Measurements from ENCODE around the gene KIF17. TPM values are rescaled to one million over a fixed set of nuclear protein-coding genes. Genes with fewer than 3 reads are reported as not detected.

The KIF17 gene
- total RNA-seq, 4 donors from 2014 or later, result 0.76 to 5.6 (median 2.1) TPM

DNA sequence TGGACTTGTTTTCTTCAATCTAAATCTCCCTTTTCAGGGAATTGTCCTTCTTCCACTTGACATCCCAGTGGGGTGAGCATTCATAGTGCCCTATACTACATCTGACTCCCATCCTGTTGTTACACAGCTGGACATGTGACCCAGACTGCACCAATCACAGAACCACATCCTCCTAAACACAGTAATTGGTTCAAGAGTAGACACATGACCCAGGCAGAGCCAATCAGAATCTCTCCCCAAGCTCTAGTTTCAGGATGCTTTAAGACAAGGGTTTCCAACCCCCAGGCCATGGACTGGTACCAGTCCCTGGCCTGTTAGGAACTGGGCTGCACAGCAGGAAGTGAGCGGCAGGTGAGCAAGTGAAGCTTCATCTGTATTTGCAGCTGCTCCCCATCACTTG lies 51.0 kb downstream of the KIF17 start:
- no peaks in the 10 kb centered on the region for H3K9me3 ChIP-seq
- no peak overlapping the region for H3K27ac ChIP-seq
- no peaks in the 10 kb centered on the region for H3K27me3 ChIP-seq
- peaks cover 6% of the 10 kb centered on the region for H3K4me1 ChIP-seq
- TF ChIP-seq POLR2A (IDR thresholded peaks at IDR 0.05) (no peak), EP300 (IDR thresholded peaks at IDR 0.05) (no peak)
- TF ChIP-seq, protein P1, sequence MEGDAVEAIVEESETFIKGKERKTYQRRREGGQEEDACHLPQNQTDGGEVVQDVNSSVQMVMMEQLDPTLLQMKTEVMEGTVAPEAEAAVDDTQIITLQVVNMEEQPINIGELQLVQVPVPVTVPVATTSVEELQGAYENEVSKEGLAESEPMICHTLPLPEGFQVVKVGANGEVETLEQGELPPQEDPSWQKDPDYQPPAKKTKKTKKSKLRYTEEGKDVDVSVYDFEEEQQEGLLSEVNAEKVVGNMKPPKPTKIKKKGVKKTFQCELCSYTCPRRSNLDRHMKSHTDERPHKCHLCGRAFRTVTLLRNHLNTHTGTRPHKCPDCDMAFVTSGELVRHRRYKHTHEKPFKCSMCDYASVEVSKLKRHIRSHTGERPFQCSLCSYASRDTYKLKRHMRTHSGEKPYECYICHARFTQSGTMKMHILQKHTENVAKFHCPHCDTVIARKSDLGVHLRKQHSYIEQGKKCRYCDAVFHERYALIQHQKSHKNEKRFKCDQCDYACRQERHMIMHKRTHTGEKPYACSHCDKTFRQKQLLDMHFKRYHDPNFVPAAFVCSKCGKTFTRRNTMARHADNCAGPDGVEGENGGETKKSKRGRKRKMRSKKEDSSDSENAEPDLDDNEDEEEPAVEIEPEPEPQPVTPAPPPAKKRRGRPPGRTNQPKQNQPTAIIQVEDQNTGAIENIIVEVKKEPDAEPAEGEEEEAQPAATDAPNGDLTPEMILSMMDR (IDR thresholded peaks at IDR 0.05), result no peak
- 100% methylated on average over 1 of the region's 1 CpG for WGBS
- no peak overlapping the region for H3K4me3 ChIP-seq
- no peak for DNase-seq (ENCODE audit: low spot score in 2 of 2)
- H3K36me3 ChIP-seq, result no peaks in the 10 kb centered on the region

- DNase-seq (ENCODE audit: low spot score in 2 of 2), result no peak
- Histone ChIP-seq H3K36me3 (no peaks in the 10 kb centered on the region), H3K4me1 (peaks cover 6% of the 10 kb centered on the region), H3K4me3 (no peak overlapping the region), H3K9me3 (no peaks in the 10 kb centered on the region), H3K27ac (peak overlapping the region; percentile 8), H3K27me3 (no peaks in the 10 kb centered on the region)
- TF ChIP-seq POLR2AphosphoS5 (IDR thresholded peaks at IDR 0.05), result no peak
- TF ChIP-seq POLR2A (IDR thresholded peaks at IDR 0.05), result no peak
- TF ChIP-seq, protein P1 (IDR thresholded peaks at IDR 0.05), result no peak
- TF ChIP-seq EP300 (IDR thresholded peaks at IDR 0.05), result no peak
- 84% methylated on average over 5 of the region's 16 CpGs for WGBS
Observed at GRCh38 chr1:20666146-20666545, 51.7 kb downstream of the KIF17 start.

DNA sequence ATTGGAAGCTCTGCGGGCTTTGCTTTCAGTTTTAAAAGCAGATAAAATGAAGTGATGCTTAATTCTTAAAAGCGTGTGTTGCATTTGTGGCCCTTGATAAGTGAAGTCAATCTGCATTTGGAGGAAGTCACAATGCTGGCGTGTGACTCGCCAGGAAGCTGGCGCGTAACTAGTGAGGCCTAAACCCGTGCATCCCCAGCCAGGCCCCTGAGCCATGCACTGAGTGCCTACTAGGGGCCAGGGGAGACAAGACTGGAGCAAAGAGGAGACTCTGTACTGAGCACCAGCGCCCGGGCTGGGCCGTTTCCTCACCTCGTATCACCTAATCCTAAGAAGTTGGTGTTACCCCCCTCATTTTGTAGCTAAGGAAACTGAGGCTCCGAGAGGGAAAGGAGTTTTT lies 52.1 kb downstream of the KIF17 start:
- peaks cover 8% of the 10 kb centered on the region for H3K4me1 ChIP-seq
- peak overlapping the region; percentile 8 for H3K27ac ChIP-seq
- TF ChIP-seq EP300 (IDR thresholded peaks at IDR 0.05) (no peak), POLR2A (IDR thresholded peaks at IDR 0.05) (no peak), POLR2AphosphoS5 (IDR thresholded peaks at IDR 0.05) (no peak)
- TF ChIP-seq, protein P1 (IDR thresholded peaks at IDR 0.05), result no peak
- WGBS, result 74% methylated on average over 12 of the region's 12 CpGs
- DNase-seq (ENCODE audit: low spot score in 2 of 2), result no peak
- H3K4me3 ChIP-seq, result no peak overlapping the region
- no peaks in the 10 kb centered on the region for H3K36me3 ChIP-seq
- no peaks in the 10 kb centered on the region for H3K27me3 ChIP-seq
- H3K9me3 ChIP-seq, result no peaks in the 10 kb centered on the region

DNA sequence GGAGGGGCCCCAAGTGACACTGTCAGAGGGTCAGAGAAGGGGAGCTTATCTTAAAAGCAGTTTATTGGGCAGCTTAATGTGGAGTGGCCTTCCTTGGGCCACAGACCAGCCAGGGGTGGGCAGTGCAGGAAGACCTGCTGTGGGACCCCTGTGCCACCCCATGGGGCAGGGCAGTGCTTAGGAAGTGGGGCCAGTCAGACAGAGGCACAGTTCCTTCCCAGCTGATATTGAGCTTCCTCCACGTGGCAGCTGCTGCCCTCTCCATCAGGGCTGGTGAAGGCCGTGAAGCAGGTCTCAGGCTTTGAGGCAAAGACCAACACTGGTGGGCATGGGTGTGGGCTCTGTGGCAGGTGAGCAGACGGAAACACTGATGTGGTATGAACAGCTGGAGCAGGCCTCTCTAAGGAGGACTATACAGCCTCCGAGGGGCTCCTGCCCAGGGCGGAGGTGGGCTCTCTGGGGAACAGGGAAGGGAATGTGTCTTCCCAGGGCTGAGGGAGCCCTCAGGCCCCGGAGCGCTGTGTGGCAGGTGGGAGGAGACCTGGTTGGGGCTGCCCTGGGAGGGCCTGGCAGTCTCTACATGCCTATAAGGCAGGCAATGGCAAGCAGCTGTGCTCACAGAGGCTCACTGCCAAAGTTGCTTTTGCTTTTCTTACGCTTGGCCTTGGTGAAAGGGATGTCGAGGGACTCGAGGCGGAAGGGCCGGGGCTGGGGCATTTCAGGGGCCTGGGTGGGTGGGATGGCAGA lies 53.7 kb downstream of the KIF17 start:
- TF ChIP-seq POLR2AphosphoS5 (IDR thresholded peaks at IDR 0.05) (no peak), POLR2A (IDR thresholded peaks at IDR 0.05) (no peak), EP300 (IDR thresholded peaks at IDR 0.05) (no peak)
- TF ChIP-seq, protein P1 (IDR thresholded peaks at IDR 0.05), result no peak
- no peaks in the 10 kb centered on the region for H3K27me3 ChIP-seq
- H3K4me3 ChIP-seq, result no peak overlapping the region
- no peaks in the 10 kb centered on the region for H3K36me3 ChIP-seq
- peaks cover 24% of the 10 kb centered on the region for H3K4me1 ChIP-seq
- no peak overlapping the region for H3K27ac ChIP-seq
- DNase-seq (ENCODE audit: low spot score in 2 of 2), result no peak
- 36% methylated on average over 12 of the region's 12 CpGs for WGBS
- H3K9me3 ChIP-seq, result no peaks in the 10 kb centered on the region

GRCh38 chr1:20663365-20663764 lies 54.4 kb downstream of the KIF17 start:
- no peaks in the 10 kb centered on the region for H3K9me3 ChIP-seq
- H3K27ac ChIP-seq, result no peak overlapping the region
- DNase-seq (ENCODE audit: low spot score in 2 of 2), result no peak
- H3K36me3 ChIP-seq, result peaks cover under 1% of the 10 kb centered on the region
- no peak for TF ChIP-seq POLR2AphosphoS5 (IDR thresholded peaks at IDR 0.05)
- no peak for TF ChIP-seq POLR2A (IDR thresholded peaks at IDR 0.05)
- TF ChIP-seq, protein P1 (IDR thresholded peaks at IDR 0.05), result no peak
- TF ChIP-seq EP300 (IDR thresholded peaks at IDR 0.05), result no peak
- 89% methylated on average over 1 of the region's 1 CpG for WGBS
- H3K4me1 ChIP-seq, result peaks cover 26% of the 10 kb centered on the region
- H3K4me3 ChIP-seq, result no peak overlapping the region
- H3K27me3 ChIP-seq, result no peaks in the 10 kb centered on the region

Measured in suprapubic skin (tissue), 4 donors.